Measurements from ENCODE around the gene S100A16. TPM values are rescaled to one million over a fixed set of nuclear protein-coding genes. Genes with fewer than 3 reads are reported as not detected.

S100A16 gene
- polyA plus RNA-seq, 12 donors: 44.8 to 115 (median 49.2) TPM; not detected in 1

DNA sequence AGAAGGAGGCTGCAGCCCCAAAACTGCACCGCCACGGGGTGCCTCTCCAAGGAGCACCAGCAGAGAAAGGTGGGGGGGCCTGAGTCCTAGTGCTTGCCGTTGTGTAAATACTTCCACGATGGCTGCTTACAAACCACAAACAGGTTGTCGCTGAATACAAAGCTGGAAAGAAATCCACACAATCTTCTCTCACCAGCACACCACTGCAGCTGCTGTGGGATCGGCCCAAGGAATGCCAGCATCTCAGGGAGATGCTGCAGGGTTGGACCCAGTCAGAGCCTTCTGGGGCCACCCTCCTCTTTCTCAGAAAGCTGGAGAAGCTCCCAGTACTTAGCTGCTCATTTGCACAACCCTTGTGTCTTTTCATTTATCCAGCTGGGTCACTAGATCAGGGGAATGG lies 6.2 kb upstream of the S100A16 start:
- no peak for DNase-seq

DNA sequence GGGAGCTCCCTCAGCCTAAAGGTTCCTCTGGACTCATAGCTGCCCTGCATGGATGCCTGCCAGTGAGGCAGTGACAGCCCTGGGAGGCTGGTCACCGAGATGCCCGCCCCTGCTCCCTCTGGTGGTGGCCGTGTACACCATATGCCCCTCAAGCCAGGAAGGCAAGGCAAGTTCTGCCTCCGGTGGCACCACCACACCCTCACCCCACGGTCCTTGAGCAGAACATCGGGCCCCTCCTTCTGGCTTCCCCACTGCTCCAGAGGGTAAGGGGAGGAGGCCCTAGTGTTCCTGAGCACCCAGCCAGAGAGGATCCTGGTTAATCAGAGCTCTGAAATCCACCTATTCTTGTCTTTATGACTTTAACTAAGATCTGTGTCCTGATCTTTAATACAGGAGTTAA lies 4.7 kb upstream of the S100A16 start:
- no peak for DNase-seq

DNA sequence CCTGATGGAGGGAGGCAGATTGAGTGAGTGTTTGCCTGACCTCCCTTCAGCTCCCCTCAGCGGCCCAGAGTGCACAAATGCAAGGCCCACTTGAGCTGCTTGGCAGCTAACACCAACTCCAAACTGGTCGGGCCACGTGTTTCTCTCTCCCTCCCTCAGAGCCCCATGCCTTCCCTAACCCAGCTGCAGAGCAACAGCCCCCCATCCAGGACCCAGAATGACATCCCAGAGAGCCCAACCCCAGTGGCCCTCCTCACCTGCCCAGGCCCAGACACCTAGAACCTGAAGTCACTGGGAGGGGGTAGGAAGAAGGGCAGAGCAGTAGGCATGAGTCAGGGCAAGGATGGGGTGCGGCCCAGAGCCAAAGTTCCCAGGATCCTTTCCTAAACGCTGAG lies 4.0 kb upstream of the S100A16 start:
- no peak for DNase-seq

DNA sequence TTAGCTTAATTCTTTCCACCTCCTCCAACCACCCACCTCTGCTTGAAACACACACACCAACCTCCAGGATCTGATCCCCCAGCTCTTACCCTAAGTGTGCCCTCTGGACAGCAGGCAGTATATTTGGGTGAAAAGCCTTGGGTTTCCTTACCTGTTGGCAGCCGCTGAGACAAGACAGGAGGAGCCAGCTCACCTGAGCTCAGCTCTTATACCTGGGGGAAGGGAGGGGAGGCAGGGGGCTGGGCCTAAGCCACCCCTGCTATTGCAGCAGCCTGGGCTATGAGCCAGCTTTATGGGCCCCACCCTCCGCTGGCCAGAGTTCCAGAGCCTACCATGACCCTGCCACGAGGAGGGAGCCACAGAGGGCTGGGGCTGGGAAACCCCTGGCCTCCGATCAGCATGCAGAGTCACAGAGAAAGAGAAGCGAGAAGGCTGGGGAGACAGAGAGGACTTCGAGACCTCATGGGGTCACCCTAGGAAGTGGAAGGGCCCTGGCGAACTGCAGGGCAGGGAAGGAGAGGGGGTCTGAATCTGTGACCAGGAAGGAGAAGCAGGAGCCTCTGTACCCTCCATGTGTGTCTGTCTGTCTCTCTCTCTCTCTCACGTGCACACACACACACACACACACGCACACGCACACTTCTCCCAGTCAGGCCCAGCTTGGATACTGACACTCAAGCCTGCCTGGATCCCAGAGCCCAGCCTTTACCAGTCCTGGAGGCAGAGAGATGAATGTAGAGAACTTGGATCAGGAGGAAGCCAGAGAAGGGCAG lies 3.4 kb upstream of the S100A16 start, which contains the start of gene S100A14:
Gene S100A14, minus strand, starts transcription at position 182 of the 773 bp plus-strand sequence. CDS start 467 bp downstream, outside the sequence.
- no peak for DNase-seq

DNA sequence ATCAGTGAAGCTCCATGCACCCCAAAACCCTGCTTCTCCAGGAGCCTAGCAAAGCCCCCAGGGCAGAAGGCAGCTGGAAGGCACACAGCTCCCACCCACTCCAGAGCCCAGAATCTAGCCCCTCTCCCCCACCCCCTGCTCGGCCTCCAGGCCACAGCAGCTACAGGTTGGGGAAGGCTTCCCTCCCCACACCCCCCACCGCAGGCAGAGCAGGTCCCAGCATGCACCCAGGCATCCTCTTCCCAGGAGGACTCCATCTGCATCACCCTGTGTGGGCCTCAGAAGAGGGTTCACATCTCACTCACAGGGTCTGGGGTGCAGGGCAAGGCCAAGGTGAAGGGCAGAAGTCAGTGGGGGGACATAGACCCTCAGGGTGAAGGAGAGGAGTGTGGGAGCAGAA lies 2.5 kb upstream of the S100A16 start:
- no peak for DNase-seq

DNA sequence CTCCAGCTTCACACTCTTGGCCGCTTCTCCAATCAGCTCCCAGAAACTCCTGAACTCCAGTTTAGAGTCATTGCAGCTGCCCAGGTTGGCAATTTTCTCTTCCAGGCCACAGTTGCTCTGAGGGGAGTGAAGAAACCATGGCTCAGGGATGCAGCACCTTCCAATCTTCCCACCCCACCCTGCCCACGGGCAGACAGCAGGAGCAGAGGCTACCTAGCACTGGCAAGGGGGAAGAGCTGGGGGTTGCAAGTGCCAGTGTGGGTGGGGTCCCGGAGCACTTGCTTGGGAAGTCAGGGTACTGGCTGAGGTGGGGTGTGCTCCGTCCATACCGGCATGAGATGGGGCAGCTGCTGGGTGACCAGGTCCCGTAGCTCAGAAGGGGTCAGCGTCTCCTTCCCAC lies 2.0 kb upstream of the S100A16 start:
- no peak for DNase-seq

DNA sequence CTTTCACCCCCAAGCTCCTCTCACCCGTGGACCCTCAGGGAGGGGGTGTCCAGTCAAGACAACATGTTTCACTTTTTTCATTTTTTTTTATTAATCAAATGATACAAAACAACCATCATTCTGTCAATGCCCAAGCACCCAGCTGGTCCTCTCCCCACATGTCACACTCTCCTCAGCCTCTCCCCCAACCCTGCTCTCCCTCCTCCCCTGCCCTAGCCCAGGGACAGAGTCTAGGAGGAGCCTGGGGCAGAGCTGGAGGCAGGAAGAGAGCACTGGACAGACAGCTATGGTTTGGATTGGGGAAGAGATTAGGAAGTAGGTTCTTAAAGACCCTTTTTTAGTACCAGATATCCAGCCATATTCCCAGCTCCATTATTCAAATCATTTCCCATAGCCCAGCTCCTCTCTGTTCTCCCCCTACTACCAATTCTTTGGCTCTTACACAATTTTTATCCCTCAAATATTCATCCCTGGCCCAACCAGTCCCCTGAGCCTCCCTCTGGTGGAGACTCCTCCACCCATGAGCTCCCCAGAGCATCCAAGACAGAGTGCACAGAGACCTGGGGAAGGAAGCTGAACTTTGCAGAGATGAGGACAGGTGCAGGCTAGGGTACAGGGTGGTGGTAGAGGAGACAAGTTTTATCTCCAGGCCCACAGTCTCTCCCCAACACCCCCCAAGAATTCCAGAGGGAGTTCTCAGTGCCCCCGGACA lies 1.4 kb upstream of the S100A16 start:
- DNase-seq: no peak

DNA sequence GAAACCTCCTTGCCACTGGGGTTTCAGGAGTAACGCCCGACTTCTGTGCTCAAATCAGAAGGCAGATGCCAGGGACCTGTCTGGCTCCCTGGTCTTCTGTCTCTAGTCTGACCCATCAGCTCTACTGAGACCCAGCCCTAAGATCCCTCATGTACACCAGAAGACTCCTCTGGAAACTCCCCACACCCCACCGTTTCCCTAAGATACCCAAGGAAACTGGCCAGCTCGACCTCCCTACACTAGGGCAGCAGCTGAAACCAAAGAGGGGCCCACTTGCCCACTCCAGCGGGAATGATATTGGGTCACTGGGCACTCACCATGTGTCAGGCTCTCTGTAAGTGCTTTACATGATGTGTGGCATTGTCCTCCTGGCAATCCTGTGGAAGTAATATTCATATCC lies 469 bp upstream of the S100A16 start:
- DNase-seq: no peak

DNA sequence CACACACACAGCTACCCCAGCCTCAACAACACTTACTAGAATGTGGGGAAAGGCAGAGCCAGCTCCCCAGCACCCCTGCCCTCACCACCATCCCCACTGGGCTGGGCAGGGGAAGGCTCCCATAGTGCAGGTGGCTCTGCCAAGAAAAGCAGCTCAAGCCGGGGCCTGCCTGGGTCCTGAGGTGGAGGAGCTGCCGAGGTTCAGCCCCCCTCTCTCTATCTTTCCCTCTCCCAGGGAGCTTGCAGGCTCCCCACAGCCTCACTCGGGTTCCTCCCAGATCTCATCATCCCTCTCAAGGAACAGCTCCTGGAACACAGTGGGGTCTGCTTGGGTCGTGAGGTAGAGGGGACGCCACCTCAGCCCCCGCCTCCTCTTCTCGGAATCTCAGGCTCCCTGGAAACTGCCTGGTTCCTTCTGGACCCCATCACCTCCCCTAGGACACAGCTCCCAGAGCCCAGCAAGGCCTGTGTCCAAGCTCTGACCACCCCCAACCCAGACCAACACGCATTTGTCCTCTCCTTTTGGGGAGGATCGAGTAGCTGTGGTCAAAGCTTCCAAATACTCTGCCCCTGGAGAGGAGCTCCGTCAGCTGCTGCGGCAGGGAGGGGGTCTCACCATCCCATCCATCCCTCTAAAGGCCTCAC lies 704 bp downstream of the S100A16 start:
- DNase-seq: no peak

DNA sequence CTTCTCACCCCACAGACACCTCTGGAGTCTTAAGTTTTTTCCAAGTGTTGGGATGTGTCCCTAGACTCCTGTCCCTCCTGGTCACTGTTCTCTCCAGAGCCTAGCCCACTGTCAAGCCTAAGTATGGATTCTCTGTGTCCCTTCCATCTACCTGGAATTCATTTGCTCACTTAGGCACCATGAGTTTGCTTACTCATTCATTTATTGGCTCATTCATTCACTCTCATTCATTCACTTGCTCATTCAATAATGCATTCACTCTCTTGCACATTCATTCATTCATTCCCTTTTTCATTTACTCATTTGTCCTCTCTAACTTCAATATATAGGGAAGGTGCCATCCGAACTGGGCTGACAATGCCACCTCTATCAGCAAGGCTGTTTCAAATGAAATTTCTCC lies 1.6 kb downstream of the S100A16 start:
- DNase-seq: no peak

DNA sequence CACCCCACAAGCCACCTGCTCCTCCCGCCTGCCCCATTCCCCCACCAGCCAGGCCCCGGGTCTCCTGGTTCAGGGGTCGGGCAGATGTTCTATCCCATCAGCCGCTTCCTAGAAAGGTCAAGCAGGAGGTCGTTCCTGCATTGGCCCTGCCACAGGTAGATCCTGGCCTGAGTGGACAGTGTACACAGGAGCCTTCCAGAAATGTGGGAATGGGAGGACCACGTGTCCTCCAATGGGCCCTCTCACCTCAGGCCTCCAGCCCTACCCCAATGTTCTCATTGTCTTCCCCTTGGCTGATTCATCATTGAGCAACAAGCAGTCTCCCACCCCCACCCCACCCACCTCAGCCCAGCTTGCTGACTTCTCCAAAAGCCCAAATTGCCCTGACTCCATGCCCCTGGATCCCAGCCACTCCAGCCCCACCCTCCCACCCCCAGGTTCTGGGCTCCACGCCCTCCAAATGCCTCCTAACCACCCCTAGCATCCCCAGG lies 2.1 kb downstream of the S100A16 start:
- no peak for DNase-seq

DNA sequence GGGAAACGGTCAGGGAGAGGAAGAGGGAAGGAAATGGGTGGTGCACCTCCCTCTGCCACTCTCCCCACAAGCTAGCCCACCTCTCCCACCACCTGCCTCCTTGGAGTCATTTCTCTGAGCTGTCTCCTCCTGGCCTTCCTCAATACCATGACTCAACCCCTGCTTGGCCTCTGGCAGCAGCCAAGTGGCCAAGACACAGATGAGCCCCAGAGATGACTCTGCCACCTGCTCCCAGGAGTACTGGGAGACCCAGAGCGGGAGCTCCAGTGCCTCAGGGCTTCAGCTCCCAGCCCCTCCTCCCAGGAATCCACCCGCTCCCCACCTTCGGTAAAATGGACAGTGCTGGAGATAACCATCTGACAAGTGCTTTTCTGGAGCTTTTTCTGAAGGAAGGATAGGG lies 2.6 kb downstream of the S100A16 start:
- DNase-seq: no peak

DNA sequence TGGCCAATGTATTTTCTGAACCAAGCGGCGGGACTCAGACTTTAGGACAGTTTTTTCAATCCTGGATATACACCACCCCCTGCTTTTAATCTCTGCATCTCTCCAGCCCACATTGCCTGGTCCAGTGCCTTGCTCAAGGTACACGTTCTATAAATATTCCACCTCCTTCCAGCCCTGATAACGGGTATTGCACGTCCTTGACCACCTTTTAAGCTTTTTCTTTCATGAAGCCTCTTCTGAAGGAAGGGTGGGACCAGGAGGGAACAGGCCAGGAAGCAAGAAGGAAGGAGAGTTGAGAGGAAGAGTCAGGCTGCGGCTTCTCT lies 3.4 kb downstream of the S100A16 start:
- DNase-seq: no peak

DNA sequence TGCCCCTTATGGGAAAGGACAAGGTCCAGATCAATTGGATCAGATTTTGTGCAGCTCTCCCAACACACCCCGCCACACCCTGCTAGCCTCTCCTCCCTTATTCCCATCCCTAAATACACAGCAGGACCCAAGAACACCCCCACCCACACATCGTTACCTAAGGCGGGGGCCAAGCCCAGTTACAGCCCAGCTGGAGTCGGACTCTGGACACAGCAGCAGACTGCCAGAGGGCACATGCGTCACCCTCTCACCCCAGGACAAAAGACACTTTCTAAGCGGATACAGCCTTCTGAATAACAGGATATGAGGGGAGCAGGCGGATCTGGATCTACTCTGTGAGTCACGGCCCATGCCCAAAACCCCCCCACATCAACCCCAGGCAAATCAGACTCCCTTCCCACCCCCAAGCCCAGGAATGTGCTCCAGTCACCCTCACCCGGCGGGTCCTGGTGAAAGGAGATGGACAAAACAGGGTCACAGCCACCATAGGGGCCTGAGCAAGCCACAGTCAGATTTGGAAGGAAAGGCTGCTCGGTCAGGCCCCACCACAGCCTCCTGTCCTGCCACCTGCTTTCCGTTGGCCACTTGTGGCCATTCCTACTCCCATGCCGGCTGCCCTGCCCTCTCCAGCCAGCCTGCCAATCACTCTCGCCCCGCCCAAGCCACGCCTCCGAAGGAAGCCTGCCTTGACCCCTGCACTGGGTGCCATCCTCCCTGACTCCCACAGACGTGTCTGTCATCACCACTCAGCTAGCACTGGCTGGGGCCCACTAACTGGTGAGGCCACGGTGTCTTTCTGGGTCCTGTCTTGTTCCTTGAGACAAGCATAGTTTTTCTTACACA lies 4.0 kb downstream of the S100A16 start:
- no peak for DNase-seq

DNA sequence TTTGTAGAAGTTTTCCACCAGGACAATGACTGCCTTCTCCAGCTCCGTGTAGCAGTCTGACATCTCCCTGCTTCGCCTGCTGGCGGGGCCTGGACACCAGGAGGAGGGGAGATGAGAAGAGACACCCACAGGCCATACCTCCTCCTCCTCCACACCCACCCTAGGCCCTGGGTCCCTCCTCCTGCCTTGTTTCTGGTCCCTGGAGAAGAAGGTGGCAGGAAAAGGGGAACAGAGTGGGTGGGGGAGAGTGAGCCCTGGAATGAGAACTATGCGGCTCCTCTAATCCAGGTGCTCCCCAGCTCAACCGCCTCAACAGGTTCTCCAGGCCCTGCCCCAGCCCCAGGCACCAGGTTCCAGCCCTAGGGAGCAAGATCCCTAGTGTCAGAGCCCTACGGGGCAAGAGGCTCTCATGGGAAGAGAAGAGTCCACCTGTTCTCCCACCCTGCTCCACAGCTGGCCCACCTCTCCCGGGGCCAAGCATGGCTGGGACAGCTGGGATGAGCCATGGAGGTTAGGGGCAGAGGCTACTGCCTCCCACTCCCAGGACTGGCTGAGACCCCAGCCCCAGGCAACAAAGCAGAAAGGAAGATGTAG lies 4.8 kb downstream of the S100A16 start:
- DNase-seq: no peak

DNA sequence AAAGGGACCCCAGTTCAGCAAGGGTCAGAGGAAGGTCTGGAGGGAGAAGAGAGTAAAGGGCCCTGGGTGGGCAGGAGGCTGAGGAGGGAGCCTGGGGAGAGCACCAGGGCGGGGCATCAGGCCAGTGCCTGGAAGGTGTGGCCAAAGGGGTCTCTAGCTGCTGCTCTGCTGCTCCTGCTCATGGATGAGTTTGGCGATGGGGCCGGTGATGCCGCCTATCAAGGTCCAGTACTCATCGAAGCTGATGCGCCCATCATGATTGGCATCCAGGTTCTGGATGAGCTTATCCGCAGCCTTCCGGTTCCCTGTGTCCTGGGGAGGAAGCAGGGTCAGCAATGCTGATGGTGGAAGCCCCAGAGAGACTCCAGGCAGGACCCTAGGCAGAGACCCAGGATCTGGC lies 5.6 kb downstream of the S100A16 start:
- no peak for DNase-seq

DNA sequence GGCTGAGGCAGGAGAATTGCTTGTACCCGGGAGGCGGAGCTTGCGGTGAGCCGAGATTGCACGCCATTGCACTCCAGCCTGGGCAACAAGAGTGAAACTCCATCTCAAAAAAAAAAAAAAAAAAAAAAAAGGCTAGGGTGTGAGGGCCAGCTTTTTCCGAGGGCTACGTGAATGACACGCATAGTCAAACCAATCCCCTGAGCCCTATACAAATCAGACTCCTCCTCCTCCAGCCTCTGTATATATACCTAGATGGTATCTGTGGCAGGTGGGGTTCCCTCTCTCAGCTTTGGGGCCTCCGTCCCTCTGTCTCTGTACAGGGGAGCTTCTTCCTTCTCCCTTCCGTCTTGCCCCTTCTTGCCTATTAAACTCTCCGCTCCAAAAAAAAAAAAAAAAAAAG lies 6.7 kb downstream of the S100A16 start:
- DNase-seq: no peak

DNA sequence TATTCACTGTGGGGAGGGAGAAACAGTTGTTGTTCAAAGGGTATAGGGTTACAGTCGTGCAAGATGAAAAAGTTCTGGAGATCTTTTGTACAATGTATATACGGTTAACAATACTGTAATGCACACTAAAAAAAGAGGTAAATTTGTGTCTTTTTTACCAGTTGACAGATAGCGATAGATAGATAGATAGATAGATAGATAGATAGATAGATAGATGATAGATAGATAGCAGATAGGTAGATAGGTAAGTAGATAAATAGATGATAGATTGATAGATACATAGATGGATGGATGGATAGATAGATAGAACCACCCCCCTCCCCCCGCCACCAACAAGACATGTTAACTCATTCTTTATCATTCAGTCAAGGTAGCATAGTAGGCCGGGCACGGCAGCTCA lies 10.2 kb downstream of the S100A16 start:
- no peak for DNase-seq

DNA sequence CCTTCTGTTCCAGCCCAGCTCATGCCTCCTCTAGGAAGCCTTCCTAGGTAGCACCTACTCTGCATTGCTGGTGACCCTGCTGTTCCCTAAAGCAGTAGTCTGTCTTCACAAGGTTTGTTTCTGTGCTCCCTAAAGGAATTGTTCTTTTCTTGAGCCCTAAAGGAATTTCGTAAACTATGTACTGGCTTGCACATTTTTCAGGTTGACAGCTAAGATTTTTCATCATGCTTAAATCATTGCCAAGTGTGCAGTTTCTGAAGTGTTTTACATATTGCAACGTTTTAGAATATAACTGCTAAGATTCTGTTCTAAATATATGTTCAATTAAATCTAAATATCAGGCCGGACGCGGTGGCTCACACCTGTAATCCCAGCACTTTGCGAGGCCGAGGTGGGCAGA lies 13.1 kb downstream of the S100A16 start:
- no peak for DNase-seq

DNA sequence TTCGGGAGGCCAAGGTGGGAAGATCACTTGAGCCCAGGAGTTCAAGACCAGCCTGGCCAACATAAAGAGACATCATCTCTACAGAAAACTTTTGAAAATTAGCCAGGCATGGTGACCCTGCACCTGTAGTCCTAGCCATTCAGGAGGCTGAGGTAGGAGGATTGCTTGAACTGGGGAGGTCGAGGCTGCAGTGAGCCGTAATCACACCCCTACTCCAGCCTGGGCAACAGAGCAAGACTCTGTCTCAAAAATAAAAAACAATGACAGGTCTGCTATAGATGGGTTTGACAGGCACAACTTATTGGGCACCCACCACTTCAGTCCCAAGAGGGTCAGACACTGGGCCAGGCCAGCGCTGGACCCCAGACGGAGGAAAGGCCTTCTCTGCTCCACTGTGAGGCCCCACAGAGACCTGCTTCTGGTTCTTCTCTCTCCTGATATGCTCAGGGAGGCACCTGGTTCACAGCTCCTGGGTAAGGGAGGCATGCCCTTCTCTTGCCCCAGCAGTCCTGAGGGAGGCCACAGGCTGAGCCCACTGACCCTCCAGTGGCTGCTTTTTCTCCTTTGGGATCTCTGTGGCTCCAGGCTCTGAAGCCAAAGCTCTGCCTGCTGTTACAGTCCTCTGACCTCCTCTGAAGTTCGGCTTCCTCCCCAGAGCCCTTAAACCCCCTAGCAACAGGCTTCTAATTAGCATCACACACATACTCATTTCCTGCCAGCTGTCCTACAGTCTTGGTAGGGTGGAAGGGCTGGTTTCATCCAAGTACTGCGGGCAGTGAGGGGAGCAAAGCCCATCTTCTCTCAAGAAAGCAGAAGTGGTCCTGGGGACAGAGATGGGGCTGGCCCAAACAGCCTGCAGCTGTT lies 14.4 kb downstream of the S100A16 start:
- DNase-seq: peak; percentile 33

DNA sequence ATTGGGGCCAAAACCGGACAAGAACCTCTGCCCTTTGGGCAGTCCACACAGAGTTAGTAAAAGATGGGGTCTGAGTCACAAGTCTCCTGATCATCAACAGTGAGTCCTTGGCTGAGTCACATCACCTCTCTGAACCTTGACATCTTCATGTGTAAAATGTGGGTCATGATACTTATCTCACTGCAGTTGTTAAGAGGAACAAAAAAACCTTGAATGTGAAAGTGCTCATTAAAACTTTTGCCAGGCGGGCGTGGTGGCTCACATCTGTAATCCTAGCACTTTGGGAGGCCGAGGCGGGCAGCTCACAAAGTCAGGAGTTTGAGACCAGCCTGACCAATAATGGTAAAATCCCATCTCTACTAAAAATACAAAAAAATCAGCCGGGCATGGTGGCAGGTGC lies 15.7 kb downstream of the S100A16 start:
- no peak for DNase-seq
